ENCODE data around the gene C1orf21. TPM values are rescaled to one million over a fixed set of nuclear protein-coding genes. Genes with fewer than 3 reads are reported as not detected.

The C1orf21 gene
- total RNA-seq, 1 experiment from 2014 or later, result 52.5 TPM

DNA sequence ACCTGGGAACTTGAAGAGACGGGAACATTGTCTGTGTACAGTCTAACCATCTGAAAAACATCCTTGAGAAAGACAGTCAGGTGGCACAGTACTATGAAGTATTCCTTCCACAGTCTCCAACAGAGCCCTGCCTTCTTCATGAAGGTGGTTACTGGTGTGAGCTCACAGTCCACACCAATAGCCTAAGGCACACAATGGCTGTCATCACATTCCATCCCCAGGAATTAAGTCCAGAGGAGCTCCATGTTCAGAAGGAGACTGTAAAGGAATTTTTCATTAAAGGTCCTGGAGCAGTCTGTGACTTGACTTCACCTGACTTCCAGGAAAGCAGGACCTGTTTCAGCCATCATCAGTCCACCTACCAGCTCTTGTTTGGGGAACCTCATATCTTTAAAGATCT, 180.2 kb downstream of the C1orf21 start:
- DNase-seq, result no peak
- no peak overlapping the region for H3K4me3 ChIP-seq
- H3K36me3 ChIP-seq, result no peaks in the 10 kb centered on the region
- H3K27me3 ChIP-seq, result no peaks in the 10 kb centered on the region
- H3K9me3 ChIP-seq, result no peaks in the 10 kb centered on the region

GRCh38 chr1:184567637-184568036, 180.8 kb downstream of the C1orf21 start:
- no peaks in the 10 kb centered on the region for H3K27me3 ChIP-seq
- no peak overlapping the region for H3K4me3 ChIP-seq
- H3K9me3 ChIP-seq, result no peaks in the 10 kb centered on the region
- no peaks in the 10 kb centered on the region for H3K36me3 ChIP-seq
- no peak for DNase-seq

GRCh38 chr1:184568148-184568547, 181.3 kb downstream of the C1orf21 start:
- no peaks in the 10 kb centered on the region for H3K36me3 ChIP-seq
- no peak for DNase-seq
- H3K27me3 ChIP-seq, result no peaks in the 10 kb centered on the region
- H3K9me3 ChIP-seq, result no peaks in the 10 kb centered on the region
- no peak overlapping the region for H3K4me3 ChIP-seq

GRCh38 chr1:184569106-184569505, 182.3 kb downstream of the C1orf21 start:
- Histone ChIP-seq H3K4me3 (no peak overlapping the region), H3K9me3 (no peaks in the 10 kb centered on the region), H3K27me3 (no peaks in the 10 kb centered on the region), H3K36me3 (no peaks in the 10 kb centered on the region)
- no peak for DNase-seq

GRCh38 chr1:184574588-184574987, 187.8 kb downstream of the C1orf21 start:
- Histone ChIP-seq H3K27me3 (no peaks in the 10 kb centered on the region), H3K9me3 (no peaks in the 10 kb centered on the region), H3K36me3 (no peaks in the 10 kb centered on the region), H3K4me3 (no peak overlapping the region)
- DNase-seq, result no peak

- DNase-seq, result no peak
- Histone ChIP-seq H3K27me3 (no peaks in the 10 kb centered on the region), H3K36me3 (no peaks in the 10 kb centered on the region), H3K9me3 (no peaks in the 10 kb centered on the region), H3K4me3 (no peak overlapping the region)
Observed at GRCh38 chr1:184576822-184577221, 190.0 kb downstream of the C1orf21 start.

- no peaks in the 10 kb centered on the region for H3K9me3 ChIP-seq
- H3K36me3 ChIP-seq, result no peaks in the 10 kb centered on the region
- no peaks in the 10 kb centered on the region for H3K27me3 ChIP-seq
- no peak overlapping the region for H3K4me3 ChIP-seq
- no peak for DNase-seq
Observed at GRCh38 chr1:184577319-184577718, 190.5 kb downstream of the C1orf21 start.

DNA sequence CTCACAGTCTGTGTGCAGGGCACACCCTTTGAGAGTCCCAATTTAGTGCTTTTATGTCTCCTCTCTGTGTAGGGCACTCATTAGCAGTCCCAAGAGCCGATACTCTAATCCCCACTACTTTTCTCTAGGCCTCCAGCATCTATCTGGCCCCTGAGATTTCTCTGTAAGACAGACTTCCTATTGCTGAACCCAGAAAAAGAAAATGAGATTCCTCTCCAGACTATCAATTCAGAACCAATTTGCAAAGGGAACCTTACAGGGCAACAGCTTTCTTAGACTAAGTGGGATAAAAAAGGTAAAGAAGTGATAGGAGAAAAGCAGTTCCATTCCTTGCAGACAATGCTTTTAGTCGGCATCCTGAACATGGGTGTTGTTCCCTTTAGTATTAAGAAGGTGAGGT, 195.6 kb downstream of the C1orf21 start:
- Histone ChIP-seq H3K4me3 (no peak overlapping the region), H3K9me3 (no peaks in the 10 kb centered on the region), H3K27me3 (no peaks in the 10 kb centered on the region), H3K36me3 (no peaks in the 10 kb centered on the region)
- DNase-seq, result no peak

GRCh38 chr1:184583849-184584248, 197.0 kb downstream of the C1orf21 start:
- no peak for DNase-seq
- no peak overlapping the region for H3K4me3 ChIP-seq
- no peaks in the 10 kb centered on the region for H3K27me3 ChIP-seq
- H3K9me3 ChIP-seq, result no peaks in the 10 kb centered on the region
- H3K36me3 ChIP-seq, result no peaks in the 10 kb centered on the region

GRCh38 chr1:184588701-184589100, 201.9 kb downstream of the C1orf21 start:
- no peaks in the 10 kb centered on the region for H3K9me3 ChIP-seq
- H3K36me3 ChIP-seq, result no peaks in the 10 kb centered on the region
- DNase-seq, result no peak
- H3K4me3 ChIP-seq, result no peak overlapping the region
- no peaks in the 10 kb centered on the region for H3K27me3 ChIP-seq

- H3K27me3 ChIP-seq, result no peaks in the 10 kb centered on the region
- no peak overlapping the region for H3K4me3 ChIP-seq
- no peaks in the 10 kb centered on the region for H3K9me3 ChIP-seq
- no peaks in the 10 kb centered on the region for H3K36me3 ChIP-seq
- DNase-seq, result no peak
Observed at GRCh38 chr1:184590163-184590750, 203.4 kb downstream of the C1orf21 start.

DNA sequence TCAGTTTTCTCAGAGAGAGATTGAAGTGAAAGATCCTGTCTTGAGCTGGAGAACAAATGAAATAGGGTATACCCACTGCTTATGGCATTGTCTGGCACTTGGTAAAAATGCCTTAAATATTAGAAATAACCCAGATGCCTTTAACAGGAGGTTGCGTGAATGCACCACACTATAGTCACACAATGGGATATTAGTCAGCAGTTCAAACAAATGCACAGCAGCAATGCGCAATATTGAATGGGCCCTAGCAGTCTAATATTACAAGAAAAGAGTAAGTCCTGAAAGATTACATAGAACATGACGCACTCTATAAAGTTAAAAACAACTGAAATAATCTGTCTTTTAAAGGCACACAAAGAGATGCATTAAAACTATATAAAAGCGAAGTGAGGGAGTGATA, 206.8 kb downstream of the C1orf21 start:
- Histone ChIP-seq H3K27me3 (no peaks in the 10 kb centered on the region), H3K36me3 (no peaks in the 10 kb centered on the region), H3K4me3 (no peak overlapping the region), H3K9me3 (no peaks in the 10 kb centered on the region)
- DNase-seq, result no peak

DNA sequence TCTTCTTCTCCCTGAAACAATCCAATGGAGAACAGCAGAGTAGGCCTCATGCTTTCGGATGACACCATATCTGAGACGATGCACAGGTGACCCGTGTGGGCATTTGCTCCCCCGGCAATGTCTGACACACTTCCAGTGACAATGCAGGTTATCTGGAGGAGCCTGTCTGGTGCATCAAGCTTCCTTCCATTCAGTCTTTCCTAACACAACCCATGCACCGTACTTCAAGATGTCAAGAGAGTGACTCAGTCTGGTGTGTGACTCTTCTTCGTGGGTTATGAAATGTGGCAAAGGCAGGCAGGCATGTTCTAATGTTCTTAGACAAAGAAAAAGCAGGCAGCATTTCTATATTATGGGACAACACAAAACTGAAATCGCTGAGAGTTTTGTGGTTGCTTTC, 208.8 kb downstream of the C1orf21 start:
- Histone ChIP-seq H3K4me3 (no peak overlapping the region), H3K27me3 (no peaks in the 10 kb centered on the region), H3K36me3 (no peaks in the 10 kb centered on the region), H3K9me3 (no peaks in the 10 kb centered on the region)
- no peak for DNase-seq

DNA sequence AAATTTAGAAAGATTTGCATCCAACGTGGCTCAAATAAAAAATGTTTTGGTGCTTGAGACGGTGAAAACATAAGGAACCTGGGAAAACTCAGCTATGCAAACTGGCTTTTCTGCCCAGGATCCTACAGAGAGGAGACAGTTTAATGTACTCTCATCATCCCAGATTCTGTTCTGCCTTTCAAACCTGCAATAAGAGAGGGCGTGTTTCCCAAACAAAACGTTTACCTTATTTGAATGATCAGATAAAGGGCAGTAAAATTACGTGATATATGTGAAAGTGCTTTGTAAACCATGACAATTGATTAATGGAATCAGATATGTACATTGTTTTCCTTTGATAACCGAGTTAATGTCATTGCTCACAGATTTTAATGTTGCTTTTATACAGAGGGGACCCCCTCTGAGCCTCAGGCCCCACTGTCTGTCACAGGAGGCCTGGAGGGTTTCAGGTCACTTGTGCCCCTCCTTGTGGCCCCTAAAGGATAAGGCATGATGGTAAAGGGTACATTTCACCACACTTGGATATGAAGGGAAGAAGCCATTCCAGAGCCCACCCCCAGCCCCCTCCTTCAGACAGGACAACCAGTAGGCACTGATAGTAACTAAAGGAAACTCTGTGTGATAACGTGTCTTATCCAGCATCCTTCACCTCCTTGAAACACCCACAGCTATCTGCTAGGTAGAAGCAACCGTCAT, 210.3 kb downstream of the C1orf21 start:
- no peak for DNase-seq
- no peaks in the 10 kb centered on the region for H3K27me3 ChIP-seq
- no peak overlapping the region for H3K4me3 ChIP-seq
- H3K36me3 ChIP-seq, result 0 out of 2 replicates have a peak, but pooled peaks cover 3% of the 10 kb centered on the region
- H3K9me3 ChIP-seq, result no peaks in the 10 kb centered on the region

GRCh38 chr1:184597650-184598357, 211.0 kb downstream of the C1orf21 start:
- no peak overlapping the region for H3K4me3 ChIP-seq
- no peaks in the 10 kb centered on the region for H3K27me3 ChIP-seq
- no peaks in the 10 kb centered on the region for H3K9me3 ChIP-seq
- no peak for DNase-seq
- H3K36me3 ChIP-seq, result 0 out of 2 replicates have a peak, but pooled peaks cover 3% of the 10 kb centered on the region

DNA sequence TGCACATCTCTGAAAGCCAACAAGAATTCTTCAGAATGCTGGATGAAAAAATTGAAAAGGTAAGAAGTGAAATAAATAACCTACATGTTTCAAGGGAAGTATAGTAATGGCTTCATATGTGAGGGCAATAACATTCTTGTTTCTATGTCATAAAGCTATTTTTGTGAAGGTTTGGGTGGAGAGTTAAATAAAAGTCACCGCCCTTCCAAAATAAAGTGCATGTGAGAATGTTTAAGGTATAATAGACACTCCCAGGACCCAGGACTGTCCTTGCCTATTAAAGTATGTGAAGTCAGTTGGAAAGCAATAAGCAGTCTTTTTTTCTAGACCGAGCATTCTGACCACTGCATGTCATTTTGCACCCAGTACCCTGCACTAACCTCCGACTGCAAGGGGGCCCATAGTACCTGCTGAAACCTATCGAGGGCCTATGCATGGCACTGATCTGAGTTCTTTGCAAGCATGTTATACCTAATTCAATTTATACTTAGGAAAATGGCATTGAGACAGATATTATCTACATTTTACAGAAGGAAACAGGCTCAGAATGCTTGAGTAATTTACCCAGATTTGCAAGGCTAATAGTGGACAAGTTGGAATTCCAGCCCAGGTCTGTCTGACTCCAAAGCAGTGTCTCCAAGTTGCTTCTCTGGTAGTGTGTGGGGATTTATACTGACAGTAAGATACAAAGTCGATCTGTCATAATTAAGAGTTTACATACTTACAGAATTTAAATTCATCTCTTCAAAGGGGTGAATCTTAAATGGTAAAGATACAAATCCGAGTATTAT, 211.8 kb downstream of the C1orf21 start:
- no peaks in the 10 kb centered on the region for H3K9me3 ChIP-seq
- DNase-seq, result no peak

More for the DNA sequence above, 211.8 kb downstream of the C1orf21 start:
- no peaks in the 10 kb centered on the region for H3K27me3 ChIP-seq
- 0 out of 2 replicates have a peak, but pooled peaks cover 3% of the 10 kb centered on the region for H3K36me3 ChIP-seq
- H3K4me3 ChIP-seq, result no peak overlapping the region

Measured in MG63 (cell line).